Activated gamma-delta T cell treated with Interleukin-2 at 50 U/mL for 16 hours (primary cell): ENCODE results near the gene SYT5.
"Not testable (repeated sequence)": the region's sequence is repeated elsewhere in the genome, so short reads cannot be mapped to it uniquely, and the experiment has no call there.

ENCODE experiments used
- DNase-seq: peaks from one replicate; pipeline ENCODE4 v3.0.0-alpha.2; 2020

The SYT5 gene

GRCh38 chr19:55179606-55180484, at the start of gene SYT5:
Gene SYT5, minus strand, starts transcription at chr19:55180289. Its CDS starts 1,248 bp downstream, at chr19:55179041.
- peak; percentile 52 for DNase-seq

GRCh38 chr19:55229789-55230182, 49.7 kb upstream of the SYT5 start:
- no peak for DNase-seq

GRCh38 chr19:55229145-55229788, 49.2 kb upstream of the SYT5 start:
- DNase-seq: no peak

- DNase-seq: no peak
These were observed 48.4 kb upstream of the SYT5 start, which contains the start of gene TMEM86B for GRCh38 chr19:55228403-55229031. Gene TMEM86B, minus strand, starts transcription at chr19:55228763. Its CDS starts 22 bp downstream, at chr19:55228741.

- no peak for DNase-seq
These were observed 47.9 kb upstream of the SYT5 start for GRCh38 chr19:55228015-55228391.

GRCh38 chr19:55227241-55228014, 47.3 kb upstream of the SYT5 start:
- DNase-seq: no peak

- DNase-seq: no peak
These were observed 46.7 kb upstream of the SYT5 start for GRCh38 chr19:55226788-55227187.

- no peak for DNase-seq
These were observed 46.2 kb upstream of the SYT5 start for GRCh38 chr19:55226273-55226672.

GRCh38 chr19:55225415-55225958, 45.4 kb upstream of the SYT5 start:
- no peak for DNase-seq

GRCh38 chr19:55224679-55225414, 44.8 kb upstream of the SYT5 start:
- not testable (repeated sequence) for DNase-seq

- no peak for DNase-seq
These were observed 44.1 kb upstream of the SYT5 start for GRCh38 chr19:55224038-55224665.

GRCh38 chr19:55223291-55224037, 43.4 kb upstream of the SYT5 start:
- no peak for DNase-seq

GRCh38 chr19:55220525-55220924, 40.4 kb upstream of the SYT5 start:
- DNase-seq: no peak

GRCh38 chr19:55216461-55217198, 36.5 kb upstream of the SYT5 start:
- DNase-seq: peak; percentile 22

- DNase-seq: no peak
These were observed 33.5 kb upstream of the SYT5 start for GRCh38 chr19:55213547-55213946.

- peak; percentile 27 for DNase-seq
These were observed 32.4 kb upstream of the SYT5 start for GRCh38 chr19:55212447-55212846.

GRCh38 chr19:55209693-55210472, 29.8 kb upstream of the SYT5 start:
- DNase-seq: no peak

- no peak for DNase-seq
These were observed 29.0 kb upstream of the SYT5 start, which contains the start of gene PTPRH for GRCh38 chr19:55208880-55209692. Gene PTPRH, minus strand, starts transcription at chr19:55209501. Its CDS starts 68 bp downstream, at chr19:55209433.
